Right lung (tissue), 5 donors: ENCODE data around the gene GRAP. TPM values are rescaled to one million over a fixed set of nuclear protein-coding genes. Genes with fewer than 3 reads are reported as not detected.

Source experiments
- DNase-seq, 2 donors: peaks; one replicate each; pipeline ENCODE4 v3.0.0-alpha.2; 2013
- polyA plus RNA-seq, 5 donors: library from polyadenylated mRNA; unstranded; fragments of 120-200 nt; gene quantifications; one replicate each; pipeline versions ENCODE4 v1.2.1 to v1.2.3, GENCODE V29; 2013; ENCODE audit warnings: inconsistent platforms in 1 of 5, low replicate concordance in 1 of 5; ENCODE audit not compliant: insufficient read length in 5 of 5, insufficient read depth in 1 of 5

The GRAP gene
- polyA plus RNA-seq, 5 donors: 10.3 to 14.8 (median 12.0) TPM

GRCh38 chr17:19020016-19020415 is 26.7 kb downstream of the GRAP start:
- no peak for DNase-seq

- DNase-seq: no peak
Observed at GRCh38 chr17:19019041-19019941, 27.5 kb downstream of the GRAP start.

DNA sequence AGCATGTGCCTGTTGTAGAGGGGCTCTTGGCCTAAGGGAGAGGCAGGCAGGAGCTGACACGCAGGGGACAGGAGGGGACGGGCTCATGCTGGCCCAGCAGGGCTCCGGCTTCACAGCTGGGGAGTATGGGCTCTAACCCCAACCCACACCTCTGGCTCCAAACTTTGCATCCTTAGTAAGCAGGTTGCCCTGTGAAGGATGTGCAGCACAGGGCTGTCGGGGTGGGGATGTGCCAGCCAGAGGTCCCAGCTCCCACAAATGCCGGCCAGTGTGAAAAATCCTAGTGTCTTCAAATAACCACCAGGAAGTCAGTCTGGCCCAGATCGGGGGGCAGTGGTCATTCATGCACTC is 28.2 kb downstream of the GRAP start:
- DNase-seq: no peak

DNA sequence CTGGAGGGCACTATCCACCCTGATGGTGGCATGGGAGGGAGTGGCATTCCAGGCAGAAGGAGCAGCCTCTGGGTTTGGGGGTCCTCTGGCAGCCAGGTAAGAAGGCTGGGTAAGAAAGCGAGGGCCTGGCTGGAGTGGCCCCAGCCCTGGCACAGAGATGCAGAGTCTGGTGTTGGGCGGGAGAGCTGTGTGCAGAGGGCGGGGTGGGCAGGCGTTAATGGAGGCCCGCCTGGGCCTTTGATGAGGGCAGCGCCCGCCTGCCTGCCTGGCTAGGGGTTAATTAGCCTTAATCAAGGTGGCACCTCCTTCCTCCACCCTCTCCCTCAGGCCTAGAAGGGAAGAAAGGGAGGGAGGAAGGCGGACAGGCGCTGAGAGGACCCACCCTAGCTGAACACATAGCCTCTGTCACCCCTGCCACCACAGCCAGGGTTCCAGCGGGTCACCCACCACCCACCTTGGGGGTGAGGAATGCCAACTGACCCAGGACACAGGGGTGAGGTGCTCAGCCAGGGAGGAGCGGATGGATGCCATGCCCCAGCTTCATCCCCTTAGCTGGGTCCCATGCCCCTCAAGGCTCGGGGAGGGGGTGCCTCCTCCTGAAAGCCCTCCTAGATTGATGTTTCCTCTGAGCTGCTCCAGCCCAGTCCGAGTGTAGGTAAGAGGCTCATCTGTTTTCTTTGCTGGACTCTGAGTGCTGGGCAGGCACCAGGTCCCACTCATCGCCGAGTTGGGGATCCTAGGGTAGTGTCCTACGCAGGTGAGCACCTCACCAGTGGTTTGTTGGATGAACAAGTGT is 28.8 kb downstream of the GRAP start:
- no peak for DNase-seq

DNA sequence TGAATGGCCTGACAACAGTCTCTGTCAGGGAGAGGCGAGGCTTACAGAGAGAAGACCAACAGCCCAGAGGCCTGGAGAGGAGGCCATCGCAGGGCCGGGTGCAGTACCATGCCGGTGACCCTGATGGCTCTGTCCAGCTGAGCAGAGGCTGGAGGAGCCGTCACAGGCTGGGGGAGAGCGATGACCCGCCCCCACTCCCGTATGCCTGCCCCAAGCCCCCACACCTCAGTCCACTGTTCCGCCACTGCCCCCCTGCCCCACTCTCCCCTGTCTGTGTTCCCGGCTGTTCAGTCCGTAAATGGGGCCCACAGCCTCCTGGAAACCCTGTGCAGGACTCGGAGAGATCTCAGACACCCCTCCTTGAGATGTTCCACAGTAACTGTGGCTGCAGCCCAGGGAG is 29.4 kb downstream of the GRAP start:
- no peak for DNase-seq

- no peak for DNase-seq
Observed at GRCh38 chr17:19016881-19017280, 29.9 kb downstream of the GRAP start.

GRCh38 chr17:19016297-19016696 is 30.5 kb downstream of the GRAP start:
- no peak for DNase-seq

DNA sequence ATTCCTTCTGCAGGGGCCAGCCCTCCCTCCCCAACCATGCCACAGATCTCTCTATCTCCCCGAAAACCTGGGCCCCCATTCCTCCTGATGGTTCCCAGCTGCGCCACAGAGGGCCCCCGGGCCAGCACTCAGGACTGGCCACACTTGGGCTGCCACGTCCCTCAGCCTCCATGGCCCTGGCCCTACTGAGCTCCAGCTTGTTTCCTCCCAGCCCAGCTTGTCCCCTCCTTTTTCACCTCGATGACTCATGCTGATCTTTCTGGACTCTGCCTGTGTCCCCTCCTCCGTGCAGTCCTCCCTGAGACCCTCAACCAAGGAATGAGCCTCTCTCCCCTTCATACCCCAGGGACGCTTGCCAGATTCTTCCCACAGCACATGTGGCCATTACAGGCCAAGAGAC is 31.3 kb downstream of the GRAP start:
- no peak for DNase-seq

DNA sequence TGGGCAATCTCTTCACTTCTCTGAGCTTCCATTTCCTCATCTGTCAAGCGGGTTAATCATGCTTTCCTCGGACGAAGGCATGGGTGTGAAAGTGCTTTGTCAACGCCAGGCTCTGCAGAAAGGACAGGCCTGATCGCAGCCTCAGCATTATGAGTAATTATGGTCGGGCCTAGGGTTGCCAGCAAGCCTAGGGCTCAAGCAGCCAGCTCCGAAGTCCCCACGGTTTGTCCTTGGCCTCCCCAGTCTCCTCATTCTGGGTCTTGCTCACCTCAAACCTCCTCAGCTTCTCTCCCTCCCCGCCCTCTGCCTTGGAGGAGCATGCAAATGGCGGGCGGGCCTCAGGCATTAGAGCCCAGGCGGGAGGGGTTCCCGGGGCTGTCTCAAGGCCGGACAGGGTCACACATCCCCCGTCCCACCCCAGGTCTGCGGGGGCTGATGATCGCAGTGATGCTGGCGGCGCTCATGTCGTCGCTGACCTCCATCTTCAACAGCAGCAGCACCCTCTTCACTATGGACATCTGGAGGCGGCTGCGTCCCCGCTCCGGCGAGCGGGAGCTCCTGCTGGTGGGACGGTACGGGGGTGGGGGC is 32.0 kb downstream of the GRAP start:
- no peak for DNase-seq

GRCh38 chr17:19013806-19014627 is 32.7 kb downstream of the GRAP start:
- DNase-seq: no peak

DNA sequence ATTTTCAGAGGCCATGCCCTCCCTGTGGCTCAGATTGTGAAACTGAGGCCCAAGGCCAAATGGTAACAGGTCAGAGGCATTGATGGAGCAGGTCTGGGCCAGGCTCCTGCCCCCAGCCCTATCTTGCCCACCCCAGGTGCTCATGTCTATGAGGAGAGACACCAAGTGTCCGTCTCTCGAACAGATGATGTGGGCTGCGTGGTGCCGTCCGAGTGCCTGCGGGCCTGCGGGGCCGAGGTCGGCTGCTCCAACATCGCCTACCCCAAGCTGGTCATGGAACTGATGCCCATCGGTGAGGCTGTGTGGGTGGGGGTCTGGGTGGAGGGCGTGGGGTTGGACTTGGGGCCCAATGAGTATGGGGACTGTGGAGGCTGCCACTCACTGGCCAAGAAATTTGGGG is 33.5 kb downstream of the GRAP start:
- DNase-seq: no peak

DNA sequence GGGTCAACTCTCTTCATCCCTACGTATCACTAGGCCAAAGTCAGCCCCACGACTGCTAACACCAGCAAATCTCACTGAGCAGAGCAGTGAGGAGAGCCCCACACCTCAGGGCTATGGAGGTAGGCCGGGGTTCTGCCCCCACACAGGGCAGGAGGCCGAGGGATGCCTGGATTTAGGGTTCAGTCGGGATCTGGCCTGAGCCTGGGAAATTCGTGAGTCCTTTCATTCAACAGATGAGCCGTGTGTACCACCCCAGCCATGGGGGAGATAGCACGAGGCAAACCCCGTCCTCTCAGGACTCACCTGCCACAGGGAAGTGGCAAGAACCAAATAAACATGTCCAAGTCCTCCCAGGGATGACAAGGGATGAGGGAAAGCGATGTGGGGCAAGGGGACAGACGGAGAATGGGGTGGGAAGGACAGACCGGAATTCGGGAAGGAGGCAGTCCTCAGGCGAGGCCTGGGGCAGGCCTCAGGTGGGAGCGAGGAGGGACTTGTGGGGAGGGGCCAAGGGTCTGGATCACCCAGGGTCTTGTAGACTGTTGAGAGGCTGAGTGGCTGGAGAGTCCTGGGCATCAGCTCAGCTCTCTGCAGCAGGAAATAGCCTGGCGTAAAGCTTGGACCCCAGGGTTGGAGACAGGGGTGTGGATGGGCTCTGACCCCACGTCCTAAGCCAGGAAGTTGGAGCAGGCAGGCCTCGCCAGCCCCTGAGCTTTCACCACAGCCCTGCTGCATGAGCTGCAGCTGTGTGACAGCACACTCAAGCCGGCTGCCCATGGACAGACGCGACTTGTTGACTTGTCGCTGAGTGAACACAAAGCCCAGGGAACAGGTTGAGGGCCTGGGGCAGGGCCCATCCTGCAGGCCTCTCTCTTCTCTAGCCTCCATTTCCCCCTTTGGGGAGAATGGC is 34.3 kb downstream of the GRAP start:
- no peak for DNase-seq

DNA sequence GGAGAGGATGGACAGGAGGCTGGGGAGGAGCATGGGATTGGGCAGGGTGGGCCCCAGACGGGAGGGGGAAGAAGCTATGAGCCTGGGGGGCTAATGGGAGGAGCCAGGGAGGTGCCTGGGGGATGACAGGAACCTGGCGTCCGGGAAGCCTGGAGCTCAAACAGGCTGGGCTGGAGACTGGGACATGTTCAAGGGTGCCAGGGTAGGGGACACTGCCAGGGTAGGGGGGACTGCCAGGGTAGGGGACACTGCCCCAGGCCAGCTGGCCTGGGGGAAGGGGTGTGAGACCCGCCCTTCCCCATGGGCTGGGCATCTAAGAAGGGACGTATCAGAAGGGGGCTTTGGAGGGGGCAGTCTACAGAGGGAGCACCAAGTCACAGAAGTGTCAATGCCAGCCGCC is 35.2 kb downstream of the GRAP start:
- no peak for DNase-seq

- DNase-seq: no peak
Observed at GRCh38 chr17:19010729-19011505, 35.8 kb downstream of the GRAP start.

DNA sequence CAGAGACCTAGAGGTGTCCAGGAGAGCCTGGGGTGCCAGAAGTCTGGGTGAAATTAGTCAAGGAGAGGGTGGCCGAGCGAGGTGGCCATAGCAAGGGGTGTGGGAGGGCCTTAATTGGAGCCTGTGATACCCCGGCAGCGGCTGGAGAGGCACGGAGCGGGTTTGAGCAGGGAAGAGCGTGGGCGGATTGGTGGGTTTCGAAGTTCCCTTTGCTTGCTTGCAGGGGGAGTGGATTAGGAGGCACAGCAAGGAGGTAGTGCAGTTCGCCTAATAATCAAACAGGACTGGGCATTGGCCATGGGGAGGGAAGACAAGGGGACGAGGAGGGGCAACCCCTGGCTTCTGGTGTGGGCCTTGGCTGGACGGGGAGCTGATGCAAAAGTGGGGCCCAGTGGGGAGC is 36.8 kb downstream of the GRAP start:
- DNase-seq: no peak

- no peak for DNase-seq
Observed at GRCh38 chr17:19006698-19007097, 40.1 kb downstream of the GRAP start.

DNA sequence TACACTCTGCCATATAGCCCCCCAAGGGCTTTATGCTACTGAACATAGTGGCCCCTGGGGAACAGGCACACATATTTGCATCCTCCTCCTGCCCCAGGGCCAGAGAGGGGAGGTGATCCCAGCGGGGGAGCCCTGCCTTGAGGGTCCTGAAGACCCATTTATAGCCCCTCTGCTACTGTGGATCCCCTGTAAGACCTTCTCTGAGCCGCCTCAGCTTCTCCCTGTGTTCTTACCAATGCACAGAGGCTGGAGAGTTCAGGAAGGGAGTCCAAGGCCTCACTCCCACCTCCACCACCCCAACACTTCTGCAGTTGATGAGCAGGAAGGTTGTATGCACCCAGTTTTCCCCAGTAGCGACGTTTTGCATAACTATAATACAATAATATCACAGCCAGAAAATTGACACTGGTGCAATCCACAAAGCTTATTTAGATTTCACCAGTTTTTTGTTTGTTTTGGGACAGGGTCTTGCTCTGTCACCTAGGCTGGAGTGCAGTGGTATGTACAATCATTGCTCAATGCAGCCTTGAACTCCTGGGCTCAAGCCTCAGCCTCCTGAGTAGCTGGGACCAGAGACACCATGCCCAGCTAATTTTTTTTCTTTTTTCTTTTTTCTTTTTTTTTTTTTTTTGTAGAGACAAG is 40.8 kb downstream of the GRAP start:
- no peak for DNase-seq

- DNase-seq: no peak
Observed at GRCh38 chr17:19005137-19005773, 41.5 kb downstream of the GRAP start.
